Measurements from ENCODE around the gene PACRG.
"Not testable (repeated sequence)": the region's sequence is repeated elsewhere in the genome, so short reads cannot be mapped to it uniquely, and the experiment has no call there.

PACRG gene

GRCh38 chr6:162942866-162943265 lies 215.1 kb downstream of the PACRG start:
- DNase-seq (ENCODE audit: low read depth), result no peak

GRCh38 chr6:162943369-162943768 lies 215.6 kb downstream of the PACRG start:
- DNase-seq (ENCODE audit: low read depth), result no peak

DNA sequence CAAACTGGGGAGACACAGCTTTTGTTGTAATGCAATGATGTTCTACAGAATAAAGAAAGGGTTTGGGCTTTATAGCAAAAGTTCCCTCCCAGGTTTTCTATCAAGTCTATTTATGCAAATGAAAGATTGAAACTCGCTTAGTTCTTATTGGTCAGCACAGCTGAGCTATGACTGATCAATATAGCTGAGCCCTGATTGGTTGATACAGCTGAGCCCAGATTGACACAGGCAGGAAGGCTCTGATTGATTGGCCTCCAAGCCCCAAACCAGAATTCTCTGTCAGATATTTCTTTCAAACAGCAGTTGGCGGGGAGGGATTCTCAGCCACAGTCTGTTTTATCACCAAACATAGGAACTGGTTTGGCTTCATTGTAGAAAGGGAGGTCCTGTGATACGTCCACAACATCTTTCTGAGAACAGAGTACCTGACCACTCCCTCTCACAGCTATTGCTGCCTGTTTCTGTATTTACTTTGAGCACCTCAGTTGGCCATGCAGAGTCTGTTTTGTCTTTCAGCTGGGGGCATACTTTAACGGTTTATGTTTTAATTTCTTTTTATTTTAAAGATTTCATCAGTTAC lies 223.5 kb downstream of the PACRG start:
- no peak for DNase-seq (ENCODE audit: low read depth)

DNA sequence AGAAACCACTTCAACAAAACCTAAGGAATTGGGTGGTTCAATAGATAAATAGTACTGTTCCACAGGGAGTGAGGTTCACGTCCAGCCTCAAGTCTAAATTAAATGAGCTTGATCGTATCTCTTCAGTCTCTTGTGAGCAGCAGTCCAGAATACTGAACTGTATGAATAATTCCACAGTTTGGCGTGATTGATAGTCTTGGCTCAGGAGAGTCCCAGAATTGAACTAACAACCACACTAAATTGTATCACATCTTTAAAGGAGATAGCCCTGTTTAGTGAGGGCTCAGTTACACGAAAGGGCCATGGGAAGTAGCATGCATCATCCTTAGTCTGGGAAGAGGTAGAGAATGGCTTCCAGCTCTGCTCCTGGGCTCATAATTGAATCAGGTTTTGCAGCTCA lies 224.6 kb downstream of the PACRG start:
- DNase-seq (ENCODE audit: low read depth), result no peak

GRCh38 chr6:162957062-162957461 lies 229.3 kb downstream of the PACRG start:
- DNase-seq (ENCODE audit: low read depth), result no peak

GRCh38 chr6:162960679-162961457 lies 233.1 kb downstream of the PACRG start:
- DNase-seq (ENCODE audit: low read depth), result no peak

DNA sequence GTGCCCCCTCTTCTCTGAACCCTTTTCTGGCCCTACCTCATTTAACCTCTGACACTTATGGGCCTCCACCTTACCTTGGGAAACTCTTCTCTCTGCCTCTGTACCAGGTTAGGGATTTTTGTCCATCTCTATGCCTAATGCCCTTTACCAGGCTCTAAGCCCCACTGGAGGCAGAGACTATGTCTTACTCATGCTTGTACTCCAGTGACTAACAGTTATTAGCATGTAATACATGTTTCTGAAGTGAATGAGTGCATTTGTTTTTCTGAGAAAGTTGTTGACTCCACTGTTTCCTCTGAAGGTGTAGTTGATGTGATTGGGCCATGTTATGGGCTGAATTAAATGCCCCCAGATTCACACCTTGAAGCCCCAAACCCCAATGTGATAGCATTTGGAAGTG lies 234.3 kb downstream of the PACRG start:
- DNase-seq (ENCODE audit: low read depth), result no peak

GRCh38 chr6:162963861-162964260 lies 236.1 kb downstream of the PACRG start:
- DNase-seq (ENCODE audit: low read depth), result no peak

GRCh38 chr6:162964488-162965140 lies 236.8 kb downstream of the PACRG start:
- peak; percentile 47 for DNase-seq (ENCODE audit: low read depth)

GRCh38 chr6:162965366-162965765 lies 237.6 kb downstream of the PACRG start:
- no peak for DNase-seq (ENCODE audit: low read depth)

- no peak for DNase-seq (ENCODE audit: low read depth)
Measured at GRCh38 chr6:162970246-162970645, 242.5 kb downstream of the PACRG start.

- DNase-seq (ENCODE audit: low read depth), result no peak
Measured at GRCh38 chr6:162971356-162971755, 243.6 kb downstream of the PACRG start.

GRCh38 chr6:162973151-162973872 lies 245.5 kb downstream of the PACRG start:
- no peak for DNase-seq (ENCODE audit: low read depth)

GRCh38 chr6:162973980-162974379 lies 246.2 kb downstream of the PACRG start:
- no peak for DNase-seq (ENCODE audit: low read depth)

DNA sequence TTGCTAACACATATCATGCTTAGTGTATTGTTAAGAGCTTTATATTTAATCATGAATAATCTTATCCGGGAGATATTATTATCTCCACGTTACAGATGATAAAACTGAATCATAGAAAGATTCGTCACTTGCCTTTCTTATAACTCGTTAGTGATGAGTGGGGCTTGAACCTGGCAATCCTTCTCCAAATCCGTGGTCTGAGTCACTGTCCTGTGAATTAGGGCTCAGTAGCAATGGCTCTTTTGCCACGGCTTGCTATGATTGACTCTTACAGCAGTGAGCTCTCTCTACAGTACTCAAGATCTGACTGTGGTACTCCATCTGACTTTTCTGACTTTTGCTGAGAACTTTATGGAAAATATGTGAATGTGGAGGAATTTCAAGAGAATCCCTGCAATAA lies 246.9 kb downstream of the PACRG start:
- no peak for DNase-seq (ENCODE audit: low read depth)

DNA sequence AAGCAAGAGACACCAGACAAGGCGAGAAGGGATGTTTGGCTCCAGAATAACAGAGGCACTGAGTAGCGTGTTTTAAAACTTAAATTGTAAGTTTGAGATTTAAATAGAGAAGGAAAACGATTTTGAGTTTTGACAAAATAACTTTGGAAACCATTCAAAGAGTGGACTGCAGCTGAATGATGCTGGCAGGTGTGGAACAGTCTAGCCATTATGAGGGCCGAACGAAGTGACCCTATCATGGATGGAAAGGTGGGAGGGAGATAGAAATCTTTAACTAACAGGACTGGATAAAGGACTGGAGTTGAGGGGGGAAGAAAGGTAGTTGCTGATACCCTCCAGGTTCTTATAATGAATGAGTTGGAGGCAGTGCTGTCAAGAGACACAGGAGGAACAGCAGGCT lies 248.4 kb downstream of the PACRG start:
- no peak for DNase-seq (ENCODE audit: low read depth)

DNA sequence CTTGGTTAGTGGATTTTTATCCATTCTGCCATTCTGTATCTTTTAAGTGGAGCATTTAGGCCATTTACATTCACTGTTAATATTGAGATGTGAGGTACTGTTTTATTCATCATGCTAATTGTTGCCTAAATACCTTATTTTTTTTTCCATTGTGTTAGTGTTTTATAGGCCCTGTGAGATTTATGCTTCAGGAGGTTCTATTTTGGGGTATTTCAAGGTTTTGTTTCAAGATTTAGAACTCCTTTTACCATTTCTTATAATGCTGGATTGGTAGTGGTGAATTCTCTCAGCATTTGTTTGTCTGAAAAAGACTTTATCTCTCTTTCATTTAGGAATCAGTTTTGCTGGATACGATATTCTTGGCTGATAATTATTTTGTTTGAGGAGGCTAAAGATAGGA lies 255.5 kb downstream of the PACRG start:
- DNase-seq (ENCODE audit: low read depth), result not testable (repeated sequence)

GRCh38 chr6:162998777-162999176 lies 271.0 kb downstream of the PACRG start:
- no peak for DNase-seq (ENCODE audit: low read depth)

DNA sequence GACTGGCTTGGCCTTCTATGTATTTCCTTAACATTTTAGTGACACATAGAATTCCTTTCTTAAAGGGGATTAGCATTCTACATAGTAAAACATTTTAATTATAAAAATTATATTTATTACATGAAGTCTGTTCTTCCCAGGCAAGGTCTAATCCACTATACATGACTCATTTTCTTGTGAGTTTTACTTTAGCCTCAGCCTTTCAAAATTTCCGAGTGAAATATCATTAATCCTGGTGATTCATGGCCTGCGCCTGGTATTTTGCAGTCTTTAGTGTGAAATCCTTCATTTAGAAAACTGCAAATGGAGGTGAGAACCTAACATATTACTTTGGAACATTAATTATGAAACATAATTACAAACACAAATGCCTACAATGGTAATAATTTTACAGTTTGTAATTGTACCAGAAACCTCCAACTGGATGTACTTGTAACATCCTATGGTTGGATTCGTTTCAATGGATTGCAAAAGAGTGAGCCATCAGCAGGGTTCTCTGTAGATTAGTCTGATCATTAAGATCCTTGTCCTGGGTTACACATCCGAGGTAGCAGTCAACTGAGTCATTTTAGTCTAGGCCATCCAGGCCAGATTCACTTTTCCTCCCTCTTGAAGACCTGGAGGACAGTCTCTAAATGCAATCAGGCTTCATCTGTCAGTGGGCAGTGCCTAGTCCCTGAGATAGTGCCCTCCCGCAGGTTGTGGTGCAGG lies 272.0 kb downstream of the PACRG start:
- no peak for DNase-seq (ENCODE audit: low read depth)

DNA sequence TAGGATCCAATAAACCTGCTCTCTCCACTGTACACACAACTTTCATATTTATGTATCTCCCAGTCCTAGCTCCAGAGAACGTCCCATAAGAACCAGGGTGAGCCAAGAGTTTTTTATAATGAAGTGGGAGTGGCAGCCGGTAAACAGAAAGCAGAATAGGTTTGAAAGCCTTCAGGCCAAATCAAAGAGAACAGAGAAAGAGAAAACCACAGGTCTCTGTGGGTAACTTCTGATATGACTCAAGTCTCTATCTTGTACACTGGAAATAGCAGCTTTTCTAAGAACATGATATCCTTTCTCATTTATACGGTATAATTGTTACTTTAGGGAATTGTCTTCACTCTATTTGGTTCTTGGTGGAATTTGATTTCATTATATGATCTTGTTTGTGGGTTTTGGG lies 273.6 kb downstream of the PACRG start:
- no peak for DNase-seq (ENCODE audit: low read depth)

DNA sequence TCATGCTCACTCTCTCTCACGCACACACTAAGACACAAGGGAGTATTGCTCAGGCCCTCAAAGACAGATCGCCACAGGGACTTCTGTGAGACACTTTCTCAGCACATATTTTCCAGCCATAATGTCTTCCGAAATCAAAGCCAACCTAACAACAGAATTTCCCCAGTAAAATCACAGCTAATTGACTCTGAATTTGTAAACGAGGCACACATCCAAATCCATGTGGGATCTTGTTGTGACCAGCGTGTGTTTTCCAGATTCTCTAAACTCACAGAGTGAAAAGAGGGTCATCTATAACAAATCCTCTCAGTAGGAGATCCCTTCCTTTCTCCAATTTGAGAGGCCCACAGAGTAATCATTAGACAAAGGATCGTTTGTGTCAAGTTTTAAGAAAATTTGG lies 280.4 kb downstream of the PACRG start:
- DNase-seq (ENCODE audit: low read depth), result no peak

- no peak for DNase-seq (ENCODE audit: low read depth)
Measured at GRCh38 chr6:163008626-163009025, 280.9 kb downstream of the PACRG start.

Measured in HS-27A (cell line).